HG03280 (cell line): ENCODE measurements around the gene NAV1.
"Not testable (repeated sequence)": the region's sequence is repeated elsewhere in the genome, so short reads cannot be mapped to it uniquely, and the experiment has no call there.

ENCODE experiments used
- ATAC-seq: cut with Tn5 transposase; IDR thresholded peaks from one replicate; pipeline ENCODE4 v1.9.1; 2021; ENCODE audit warnings: mild to moderate bottlenecking, moderate library complexity; ENCODE audit not compliant: unreplicated experiment

NAV1 gene

DNA sequence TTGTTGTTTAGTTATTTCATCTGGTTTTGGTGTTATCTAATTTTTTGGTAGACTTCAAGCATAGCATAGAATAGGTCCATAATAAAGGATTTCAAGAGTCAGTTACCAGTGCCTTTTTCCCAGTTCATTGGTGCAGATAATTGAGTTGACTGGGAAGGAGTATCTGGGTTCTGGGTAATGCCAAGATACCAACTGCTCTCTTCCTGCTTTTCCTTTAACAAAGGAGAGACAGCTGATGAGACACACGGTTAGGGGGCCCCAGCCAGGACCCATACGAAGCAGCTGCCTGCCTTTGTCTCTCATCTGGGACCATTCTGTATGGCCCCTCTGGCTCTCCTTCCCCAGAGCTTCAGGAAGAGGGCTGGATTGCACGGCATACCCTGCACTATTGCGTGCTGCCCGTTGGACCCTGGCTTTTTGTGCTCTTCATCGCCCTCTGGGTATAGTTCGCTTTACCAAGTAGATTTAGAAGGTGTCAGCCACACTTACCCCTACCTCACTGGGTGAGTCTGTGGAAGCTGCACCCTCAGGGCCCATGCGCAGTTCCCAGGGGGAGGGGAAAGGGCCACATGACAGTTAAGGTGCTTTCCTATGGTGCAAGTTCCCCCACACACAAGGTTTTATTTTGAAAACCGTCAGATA, 7.0 kb downstream of the NAV1 start:
- no peak for ATAC-seq

DNA sequence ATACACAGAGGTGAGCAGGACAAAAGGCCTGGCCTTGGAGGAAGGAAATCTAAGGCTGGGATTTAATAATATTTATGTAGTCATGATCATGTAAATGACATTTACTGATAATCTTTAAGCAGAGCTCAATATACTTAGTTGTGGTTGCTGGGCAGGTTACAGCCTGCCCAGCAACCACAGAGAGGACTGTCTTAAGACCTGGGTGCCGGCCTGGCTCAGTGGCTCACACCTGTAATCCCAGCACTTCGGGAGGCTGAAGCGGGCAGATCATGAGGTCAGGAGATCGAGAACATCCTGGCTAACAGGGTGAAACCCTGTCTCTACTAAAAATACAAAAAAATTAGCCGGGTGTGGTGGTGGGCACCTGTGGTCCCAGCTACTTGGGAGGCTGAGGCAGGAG, 10.6 kb downstream of the NAV1 start:
- ATAC-seq = not testable (repeated sequence)

GRCh38 chr1:201551096-201551495, 12.2 kb downstream of the NAV1 start:
- no peak for ATAC-seq

GRCh38 chr1:201551877-201552731, 13.2 kb downstream of the NAV1 start:
- ATAC-seq = no peak

DNA sequence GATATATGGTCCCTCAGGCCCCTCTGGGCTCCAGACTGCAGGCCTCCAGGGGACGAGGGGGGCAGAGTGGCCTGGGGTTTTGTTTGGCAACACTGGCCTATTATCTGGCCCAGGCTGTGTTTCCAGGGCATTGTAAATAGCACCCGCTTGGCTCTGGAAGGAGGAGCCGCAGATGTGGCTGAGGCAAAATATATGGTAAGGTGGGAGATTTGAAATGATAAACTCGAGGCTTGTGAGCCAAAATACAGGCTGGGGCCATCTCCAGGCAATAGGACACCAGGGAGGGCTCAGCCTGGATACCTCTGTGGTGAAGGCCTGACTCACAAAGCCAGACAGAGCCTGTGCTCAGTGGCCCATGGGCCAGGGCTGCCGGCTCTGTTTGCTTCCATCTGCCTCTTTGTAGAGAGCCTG, 14.0 kb downstream of the NAV1 start:
- no peak for ATAC-seq

DNA sequence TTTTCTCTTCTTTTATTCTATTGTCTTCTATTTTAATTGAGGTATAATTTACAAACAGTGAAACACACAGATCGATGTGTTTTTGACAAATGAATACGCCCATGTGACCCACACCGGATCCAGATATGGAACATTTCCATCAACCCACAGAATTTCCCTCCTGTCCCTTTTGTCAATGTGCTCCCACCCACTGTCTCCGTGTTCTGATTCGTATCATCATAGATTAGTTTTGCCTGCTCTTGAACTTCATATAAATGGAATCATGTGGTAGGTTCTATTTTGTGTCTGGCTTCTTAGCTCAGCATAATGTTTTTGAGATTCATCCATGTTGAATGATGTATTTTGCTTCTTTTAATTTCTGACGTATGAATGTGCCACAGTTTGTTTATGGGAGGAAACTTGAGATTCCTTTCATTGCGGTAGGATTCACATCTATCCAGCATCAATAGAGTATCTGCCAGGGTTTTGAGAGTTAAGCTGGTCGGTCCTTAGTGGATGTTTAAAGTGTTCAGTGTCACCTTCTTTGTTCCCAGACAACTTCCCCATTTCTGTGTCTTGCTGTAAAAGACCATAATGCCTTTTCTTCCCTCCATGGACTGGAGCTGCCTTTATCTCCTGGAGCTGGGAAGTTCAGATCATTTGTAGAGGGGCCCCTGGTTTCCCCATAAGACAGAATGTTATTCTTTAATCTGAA, 14.7 kb downstream of the NAV1 start:
- no peak for ATAC-seq

GRCh38 chr1:201554190-201554600, 15.3 kb downstream of the NAV1 start:
- no peak for ATAC-seq

GRCh38 chr1:201554789-201555592, 16.1 kb downstream of the NAV1 start:
- ATAC-seq = no peak

DNA sequence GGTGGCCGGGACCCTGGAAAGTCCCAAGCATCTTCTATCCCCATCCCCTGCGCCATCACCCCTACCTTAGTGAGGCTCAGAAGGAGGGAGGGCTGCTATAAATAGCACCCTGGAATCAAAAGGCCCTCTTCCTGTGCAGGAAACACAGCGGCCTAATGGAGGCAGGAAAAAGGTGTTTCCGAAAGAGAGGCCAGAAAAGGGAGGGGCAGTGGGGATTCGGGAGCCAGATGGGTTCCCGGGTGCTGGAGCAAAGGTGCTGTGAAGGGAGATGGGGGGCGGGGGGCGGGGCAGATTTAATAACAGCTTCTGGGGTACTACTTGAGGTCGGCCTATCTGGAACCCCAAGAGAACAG, 16.6 kb downstream of the NAV1 start:
- ATAC-seq = no peak

DNA sequence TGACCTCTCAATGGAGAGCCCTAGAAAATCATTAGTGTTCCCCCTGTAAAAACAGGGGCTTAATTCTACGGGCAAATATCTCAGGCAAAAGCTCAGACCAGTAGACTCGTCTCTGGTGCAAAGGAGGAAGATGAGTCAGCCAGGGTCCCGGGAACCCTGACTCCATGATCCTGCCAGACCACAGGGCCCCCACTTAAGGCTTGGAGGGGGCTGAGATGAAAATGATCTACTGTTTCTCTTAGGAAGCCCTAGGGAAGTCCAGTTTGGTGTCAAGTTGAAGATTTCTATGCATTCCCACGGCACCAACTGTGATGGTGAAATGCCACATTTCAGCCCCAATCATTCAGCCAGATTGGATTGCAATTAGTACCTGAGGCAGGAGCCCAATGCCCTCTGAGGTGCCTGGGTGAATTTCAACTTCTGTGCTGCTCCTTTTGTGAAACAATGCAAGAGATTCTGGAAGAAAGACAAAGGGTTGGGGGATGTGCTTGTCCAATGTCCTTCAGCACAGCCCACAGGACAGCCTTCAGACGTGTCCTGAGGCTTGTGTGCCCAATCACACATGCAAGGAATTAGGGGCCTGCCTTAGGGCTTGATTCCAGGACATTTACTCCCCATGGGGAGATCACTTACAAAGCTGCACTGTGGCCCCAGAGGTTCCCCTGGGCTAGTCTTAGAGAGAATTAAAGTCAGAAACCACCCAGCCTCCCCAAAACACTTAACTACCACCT, 18.1 kb downstream of the NAV1 start:
- no peak for ATAC-seq

- ATAC-seq = no peak
These were observed 18.6 kb downstream of the NAV1 start for GRCh38 chr1:201557572-201557958.

DNA sequence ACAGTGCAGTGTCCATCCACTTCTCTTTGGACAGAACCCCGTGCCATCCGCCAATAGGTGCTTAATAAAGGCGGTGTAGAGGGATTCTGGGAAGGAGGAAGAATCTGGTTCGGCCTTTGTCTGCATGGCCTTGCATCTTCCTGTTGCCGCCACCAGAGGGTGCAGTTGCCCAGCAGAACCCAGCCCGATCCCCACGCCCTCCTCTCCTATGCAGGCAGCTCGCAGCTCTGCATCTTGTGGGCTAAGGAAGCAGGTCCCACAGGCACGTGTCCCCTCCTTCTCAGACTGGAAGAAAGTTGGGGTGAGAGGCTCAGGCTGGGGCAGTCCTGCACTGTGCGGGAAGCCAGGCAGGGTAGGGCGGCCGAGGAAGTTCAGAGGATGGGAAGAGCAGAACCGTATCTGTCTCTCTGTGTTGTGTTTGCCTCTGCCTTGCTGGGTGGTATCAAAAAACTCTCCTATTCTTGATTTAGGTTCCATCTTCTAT, 20.8 kb downstream of the NAV1 start:
- ATAC-seq = no peak

DNA sequence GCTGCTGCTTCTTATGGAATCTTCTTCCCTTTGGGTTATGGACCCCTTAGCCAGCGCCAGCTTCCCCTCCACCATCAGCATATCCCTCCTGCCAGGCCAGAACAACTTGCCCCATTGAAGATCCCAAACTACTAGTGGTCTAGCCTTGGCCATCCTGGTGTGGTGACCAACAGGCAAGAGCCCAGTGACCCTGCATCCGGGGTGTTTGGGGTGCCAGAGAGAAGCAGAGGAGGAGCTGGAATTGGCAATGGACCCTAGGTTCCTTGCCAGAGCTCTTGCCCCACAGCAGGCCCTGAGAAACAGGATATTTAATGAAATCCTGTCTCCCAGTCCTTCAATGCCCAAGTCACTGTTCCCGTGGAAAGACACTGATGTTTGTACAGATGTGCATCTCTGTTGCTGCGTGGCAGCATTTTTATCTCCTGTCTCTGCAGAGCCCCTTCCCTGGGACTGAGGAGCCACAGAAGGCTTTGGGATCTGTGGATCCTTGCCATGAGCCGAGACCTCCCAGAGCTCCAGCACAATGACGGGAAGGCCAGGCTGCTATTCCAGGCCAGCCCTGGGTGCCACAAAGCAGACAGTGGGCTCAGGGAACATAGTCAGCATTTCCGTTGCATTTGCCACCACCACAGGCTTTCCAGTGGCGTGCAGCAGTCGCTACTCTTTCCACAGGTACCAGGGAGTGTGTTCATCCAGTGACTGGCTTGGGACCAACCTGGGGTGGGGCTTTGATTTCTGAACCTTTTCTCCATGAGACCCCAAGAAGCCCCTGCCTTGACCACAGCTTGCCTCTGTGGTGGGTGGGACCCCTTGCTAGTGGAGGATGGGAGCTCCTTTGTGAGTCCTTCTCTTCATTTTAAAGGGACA, 21.6 kb downstream of the NAV1 start:
- no peak for ATAC-seq

- no peak for ATAC-seq
These were observed 22.3 kb downstream of the NAV1 start for GRCh38 chr1:201561195-201561564.

GRCh38 chr1:201561601-201562000, 22.7 kb downstream of the NAV1 start:
- ATAC-seq = no peak

- ATAC-seq = no peak
These were observed 23.3 kb downstream of the NAV1 start for GRCh38 chr1:201562257-201562656.

DNA sequence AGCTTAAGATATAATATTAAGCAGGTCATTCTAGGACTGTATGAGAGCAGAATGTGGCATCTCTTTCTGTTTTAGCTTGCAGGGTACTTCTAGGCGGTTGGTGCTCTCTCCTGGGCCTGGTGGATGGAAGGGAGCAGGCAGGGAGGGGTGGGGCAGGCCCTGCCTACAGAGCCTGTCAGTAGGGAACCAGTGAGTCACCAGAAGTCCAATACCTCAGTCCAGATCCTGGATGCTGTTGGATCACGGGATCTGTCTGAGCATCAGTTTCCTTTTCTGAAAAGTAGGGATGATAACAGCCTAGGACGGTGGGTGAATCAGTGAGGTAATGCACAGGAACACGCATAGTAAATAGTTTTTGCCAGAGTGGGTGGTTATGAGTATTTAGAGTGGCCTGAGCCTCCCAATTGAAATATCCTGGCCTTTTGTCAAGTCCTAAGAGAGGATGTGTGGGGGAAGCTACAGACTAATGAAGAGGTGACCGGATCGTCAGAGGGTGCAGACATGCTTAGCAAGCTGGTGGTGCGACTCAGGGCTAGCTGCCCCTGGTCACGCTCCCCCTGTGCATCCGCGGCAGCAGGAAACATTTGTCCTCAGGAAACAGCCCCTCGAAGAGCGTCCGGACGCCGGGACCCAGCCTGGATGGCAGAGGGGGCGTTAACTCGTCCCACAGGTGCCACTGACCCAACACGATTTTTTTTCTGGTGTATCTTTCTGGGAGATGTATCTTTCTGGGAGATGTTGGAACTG, 23.9 kb downstream of the NAV1 start:
- ATAC-seq = no peak

DNA sequence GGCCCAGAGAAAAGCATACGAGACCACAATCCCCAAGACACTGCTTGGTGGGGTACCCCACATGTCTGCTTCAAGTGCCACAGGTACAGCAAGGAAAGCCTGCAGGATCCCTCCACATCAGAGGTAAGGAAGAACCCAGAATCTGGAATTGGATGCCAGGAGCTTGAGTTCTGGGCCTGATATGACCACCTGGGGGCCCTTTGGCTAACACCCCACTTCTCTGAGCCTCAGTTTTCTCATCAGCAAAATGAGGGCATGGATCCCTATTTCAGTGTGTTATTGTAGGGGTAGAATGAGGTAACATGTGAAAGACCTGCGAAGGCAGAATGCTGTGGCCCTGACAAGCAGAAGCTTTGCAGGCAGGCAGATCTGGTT, 24.5 kb downstream of the NAV1 start:
- ATAC-seq = no peak

- ATAC-seq = no peak
These were observed 25.0 kb downstream of the NAV1 start for GRCh38 chr1:201563941-201564340.
